Gastroesophageal sphincter (tissue), 3 donors: Measurements from ENCODE around the gene GGTLC2.
"Not testable (repeated sequence)": the region's sequence is repeated elsewhere in the genome, so short reads cannot be mapped to it uniquely, and the experiment has no call there.

Source experiments
- EP300 ChIP-seq: sonication (generic); formaldehyde crosslinking; IDR thresholded peaks from one replicate; pipeline ENCODE4 v1.6.1; 2017; ENCODE audit warnings: antibody characterized with exemption, mild to moderate bottlenecking
- POLR2A ChIP-seq, 2 donors: fragments of 450-650 bp; IDR thresholded peaks; one replicate each; pipeline ENCODE4 v1.6.1; 2017; ENCODE audit warnings: antibody characterized with exemption in 2 of 2, mild to moderate bottlenecking in 2 of 2, moderate library complexity in 1 of 2
- POLR2AphosphoS5 ChIP-seq: sonication (generic); formaldehyde crosslinking; IDR thresholded peaks from one replicate; pipeline ENCODE4 v1.6.1; 2017; ENCODE audit warnings: antibody characterized with exemption
- TF ChIP-seq, protein P1 (sequence below), 4 experiments: fragments of 200-600 bp in 2 of 4; fragments of 450-650 bp in 2 of 4; sonication (generic) in 1 of 4; IDR thresholded peaks; one replicate each; pipeline ENCODE4 v1.5.1; 2017 to 2019; ENCODE audit warnings: antibody characterized with exemption in 4 of 4, mild to moderate bottlenecking in 2 of 4, moderate library complexity in 2 of 4

DNA sequence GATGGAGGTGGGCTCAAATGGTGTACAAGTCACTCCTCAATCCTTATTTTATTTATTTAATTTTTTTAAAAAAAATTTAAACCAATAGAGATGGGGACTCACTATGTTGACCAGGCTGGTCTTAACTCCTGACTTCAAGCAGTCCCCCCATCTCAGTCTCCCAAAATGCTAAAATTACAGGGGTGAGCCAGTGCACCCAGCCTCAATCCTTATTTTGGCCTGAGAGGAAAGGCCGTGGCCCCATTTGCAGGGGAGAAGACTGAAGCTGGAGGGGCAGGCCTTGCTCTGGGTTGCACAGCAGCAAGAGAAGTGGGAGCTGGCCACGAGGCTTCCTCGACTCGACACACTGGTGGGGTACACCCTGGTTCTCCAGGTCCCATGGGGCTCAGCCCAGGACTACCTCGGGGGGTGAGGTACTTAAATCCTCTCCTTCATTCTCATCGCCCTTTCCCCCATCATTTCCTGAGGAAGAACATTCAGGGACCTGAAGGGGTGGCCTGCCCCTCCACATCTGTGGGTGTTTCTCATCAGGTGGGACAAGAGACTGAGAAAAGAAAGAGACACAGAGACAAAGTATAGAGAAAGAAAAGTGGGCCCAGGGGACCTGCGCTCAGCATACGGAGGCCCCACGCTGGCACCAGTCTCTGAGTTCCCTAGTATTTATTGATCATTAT lies 4.6 kb downstream of the GGTLC2 start:
- TF ChIP-seq, protein P1, sequence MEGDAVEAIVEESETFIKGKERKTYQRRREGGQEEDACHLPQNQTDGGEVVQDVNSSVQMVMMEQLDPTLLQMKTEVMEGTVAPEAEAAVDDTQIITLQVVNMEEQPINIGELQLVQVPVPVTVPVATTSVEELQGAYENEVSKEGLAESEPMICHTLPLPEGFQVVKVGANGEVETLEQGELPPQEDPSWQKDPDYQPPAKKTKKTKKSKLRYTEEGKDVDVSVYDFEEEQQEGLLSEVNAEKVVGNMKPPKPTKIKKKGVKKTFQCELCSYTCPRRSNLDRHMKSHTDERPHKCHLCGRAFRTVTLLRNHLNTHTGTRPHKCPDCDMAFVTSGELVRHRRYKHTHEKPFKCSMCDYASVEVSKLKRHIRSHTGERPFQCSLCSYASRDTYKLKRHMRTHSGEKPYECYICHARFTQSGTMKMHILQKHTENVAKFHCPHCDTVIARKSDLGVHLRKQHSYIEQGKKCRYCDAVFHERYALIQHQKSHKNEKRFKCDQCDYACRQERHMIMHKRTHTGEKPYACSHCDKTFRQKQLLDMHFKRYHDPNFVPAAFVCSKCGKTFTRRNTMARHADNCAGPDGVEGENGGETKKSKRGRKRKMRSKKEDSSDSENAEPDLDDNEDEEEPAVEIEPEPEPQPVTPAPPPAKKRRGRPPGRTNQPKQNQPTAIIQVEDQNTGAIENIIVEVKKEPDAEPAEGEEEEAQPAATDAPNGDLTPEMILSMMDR (IDR thresholded peaks at IDR 0.05), result not testable (repeated sequence)
- not testable (repeated sequence) for TF ChIP-seq POLR2AphosphoS5; POLR2A (IDR thresholded peaks at IDR 0.05); EP300
